KOPT-K1 (cell line): ENCODE data around the gene TRPM8.
"Not testable (repeated sequence)": the region's sequence is repeated elsewhere in the genome, so short reads cannot be mapped to it uniquely, and the experiment has no call there.

Source experiments
- H3K27ac ChIP-seq: fragments of 200-600 bp; sonication (generic); 2 replicates; pipeline ENCODE4 v1.5.1; 2016; ENCODE audit warnings: antibody characterized with exemption, mild to moderate bottlenecking, low read depth, low read length; ENCODE audit not compliant: poor library complexity, severe bottlenecking
- H3K36me3 ChIP-seq: fragments of 200-600 bp; sonication (generic); 2 replicates; pipeline ENCODE4 v1.5.1; 2017; ENCODE audit warnings: antibody characterized with exemption, mild to moderate bottlenecking, low read length, moderate library complexity; ENCODE audit not compliant: insufficient read depth
- H3K9me3 ChIP-seq: fragments of 200-600 bp; sonication (generic); 2 replicates; pipeline ENCODE4 v1.5.1; 2017; ENCODE audit warnings: antibody characterized with exemption, low read length, mild to moderate bottlenecking; ENCODE audit not compliant: insufficient read depth, poor library complexity, severe bottlenecking

Gene TRPM8

GRCh38 chr2:233952335-233952734 lies 35.2 kb downstream of the TRPM8 start:
- H3K9me3 ChIP-seq: no peaks in the 10 kb centered on the region
- H3K36me3 ChIP-seq: no peaks in the 10 kb centered on the region
- no peak overlapping the region for H3K27ac ChIP-seq

GRCh38 chr2:233953087-233953801 lies 36.1 kb downstream of the TRPM8 start:
- Histone ChIP-seq H3K36me3 (no peaks in the 10 kb centered on the region), H3K27ac (no peak overlapping the region), H3K9me3 (no peaks in the 10 kb centered on the region)

- Histone ChIP-seq H3K36me3 (no peaks in the 10 kb centered on the region), H3K9me3 (no peaks in the 10 kb centered on the region), H3K27ac (no peak overlapping the region)
Observed at GRCh38 chr2:233960203-233960602, 43.0 kb downstream of the TRPM8 start.

GRCh38 chr2:233961905-233962304 lies 44.7 kb downstream of the TRPM8 start:
- no peak overlapping the region for H3K27ac ChIP-seq

GRCh38 chr2:233964581-233964980 lies 47.4 kb downstream of the TRPM8 start:
- Histone ChIP-seq H3K36me3 (no peaks in the 10 kb centered on the region), H3K27ac (no peak overlapping the region), H3K9me3 (no peaks in the 10 kb centered on the region)

More at GRCh38 chr2:233961905-233962304, 44.7 kb downstream of the TRPM8 start:
- no peaks in the 10 kb centered on the region for H3K9me3 ChIP-seq
- H3K36me3 ChIP-seq: no peaks in the 10 kb centered on the region

- Histone ChIP-seq H3K9me3 (no peaks in the 10 kb centered on the region), H3K27ac (no peak overlapping the region), H3K36me3 (no peaks in the 10 kb centered on the region)
Observed at GRCh38 chr2:233965032-233965603, 47.9 kb downstream of the TRPM8 start.

GRCh38 chr2:233965646-233966045 lies 48.5 kb downstream of the TRPM8 start:
- H3K9me3 ChIP-seq, H3K36me3 ChIP-seq, H3K27ac ChIP-seq: not testable (repeated sequence)

- Histone ChIP-seq H3K9me3 (no peaks in the 10 kb centered on the region), H3K36me3 (no peaks in the 10 kb centered on the region), H3K27ac (no peak overlapping the region)
Observed at GRCh38 chr2:233966388-233966787, 49.2 kb downstream of the TRPM8 start.

- H3K27ac ChIP-seq: no peak overlapping the region
- H3K9me3 ChIP-seq: no peaks in the 10 kb centered on the region
- H3K36me3 ChIP-seq: no peaks in the 10 kb centered on the region
Observed at GRCh38 chr2:233967164-233967563, 50.0 kb downstream of the TRPM8 start.

- no peak overlapping the region for H3K27ac ChIP-seq
Observed at GRCh38 chr2:233968556-233968955, 51.4 kb downstream of the TRPM8 start.

GRCh38 chr2:233972460-233972859 lies 55.3 kb downstream of the TRPM8 start:
- H3K36me3 ChIP-seq, H3K27ac ChIP-seq, H3K9me3 ChIP-seq: not testable (repeated sequence)

More at GRCh38 chr2:233968556-233968955, 51.4 kb downstream of the TRPM8 start:
- no peaks in the 10 kb centered on the region for H3K36me3 ChIP-seq
- no peaks in the 10 kb centered on the region for H3K9me3 ChIP-seq

- no peaks in the 10 kb centered on the region for H3K36me3 ChIP-seq
- H3K9me3 ChIP-seq: no peaks in the 10 kb centered on the region
- no peak overlapping the region for H3K27ac ChIP-seq
Observed at GRCh38 chr2:233972941-233973575, 55.9 kb downstream of the TRPM8 start.

- H3K27ac ChIP-seq: no peak overlapping the region
- no peaks in the 10 kb centered on the region for H3K36me3 ChIP-seq
- H3K9me3 ChIP-seq: no peaks in the 10 kb centered on the region
Observed at GRCh38 chr2:233973786-233974185, 56.6 kb downstream of the TRPM8 start.

GRCh38 chr2:233974530-233975071 lies 57.4 kb downstream of the TRPM8 start:
- Histone ChIP-seq H3K27ac (no peak overlapping the region), H3K36me3 (no peaks in the 10 kb centered on the region), H3K9me3 (no peaks in the 10 kb centered on the region)

- no peaks in the 10 kb centered on the region for H3K9me3 ChIP-seq
- H3K36me3 ChIP-seq: no peaks in the 10 kb centered on the region
- no peak overlapping the region for H3K27ac ChIP-seq
Observed at GRCh38 chr2:233976087-233976486, 58.9 kb downstream of the TRPM8 start.
